Lung (tissue), 12 donors: ENCODE results near the gene BEST1. TPM values are rescaled to one million over a fixed set of nuclear protein-coding genes. Genes with fewer than 3 reads are reported as not detected.

ENCODE experiments used
- ATAC-seq: fragments of 200-7000 bp; cut with Tn5 transposase; one replicate; pipeline ENCODE4 v1.9.1; 2020; ENCODE audit warnings: moderate number of reproducible peaks; ENCODE audit not compliant: insufficient read depth, low FRiP score
- DNase-seq, 3 donors: peaks; one replicate each; pipeline ENCODE4 v3.0.0-alpha.2; 2013 to 2017
- H3K27ac ChIP-seq, 2 donors: one replicate each; pipeline ENCODE4 v1.5.1; 2013; ENCODE audit warnings: mild to moderate bottlenecking in 2 of 2, moderate library complexity in 2 of 2, control low read depth in 1 of 2, inconsistent platforms in 1 of 2, low read depth in 1 of 2, low read length in 1 of 2
- H3K27me3 ChIP-seq, 3 donors: one replicate each; pipeline ENCODE4 v1.5.1; 2013; ENCODE audit warnings: low read length in 2 of 3; ENCODE audit not compliant: control insufficient read depth in 3 of 3, insufficient read depth in 3 of 3
- H3K36me3 ChIP-seq, 4 donors: one replicate each; pipeline ENCODE4 v1.5.1; 2013; ENCODE audit warnings: low read length in 4 of 4, mild to moderate bottlenecking in 1 of 4, moderate library complexity in 1 of 4; ENCODE audit not compliant: control insufficient read depth in 4 of 4, insufficient read depth in 4 of 4
- H3K4me1 ChIP-seq, 5 donors: one replicate each; pipeline ENCODE4 v1.5.1; 2013; ENCODE audit warnings: low read length in 5 of 5, mild to moderate bottlenecking in 2 of 5, moderate library complexity in 1 of 5; ENCODE audit not compliant: control insufficient read depth in 5 of 5, insufficient read depth in 5 of 5
- H3K4me3 ChIP-seq: one replicate; pipeline ENCODE4 v1.5.1; 2013; ENCODE audit warnings: mild to moderate bottlenecking, control low read depth, moderate library complexity
- H3K9ac ChIP-seq, 2 donors: one replicate each; pipeline ENCODE4 v1.5.1; 2013; ENCODE audit warnings: low read length in 2 of 2, control low read depth in 1 of 2; ENCODE audit not compliant: insufficient read depth in 1 of 2
- H3K9me3 ChIP-seq, 4 donors: one replicate each; pipeline ENCODE4 v1.5.1; 2013; ENCODE audit warnings: low read length in 3 of 4, mild to moderate bottlenecking in 1 of 4, moderate library complexity in 1 of 4; ENCODE audit not compliant: control insufficient read depth in 4 of 4, insufficient read depth in 3 of 4
- CTCF ChIP-seq: IDR thresholded peaks from 2 replicates; pipeline ENCODE4 v1.5.1; 2012; ENCODE audit warnings: mild to moderate bottlenecking; ENCODE audit errors: control extremely low read depth, extremely low read depth
- WGBS, 2 donors: extraction: QIAGEN DNeasy Blood & Tissue Kit; methylation state at CpG; one replicate each; pipeline ENCODE4 v1.1.7; 2013; 5-methylcytosine and 5-hydroxymethylcytosine counted together
- polyA plus RNA-seq, 2 donors: library from polyadenylated mRNA; stranded (reverse); fragments of 200-250 nt; gene quantifications; one replicate each; pipeline ENCODE4 v1.2.1, GENCODE V29; 2013
- total RNA-seq, 2 donors: library from RNA; depleted of rRNA in 1 of 2; stranded (reverse); fragments of >200 nt in 1 of 2; gene quantifications; one replicate each; pipeline ENCODE4 v1.2.1, GENCODE V29; 2014 to 2021
- donor health status: control.
- donor health status: control.
- donor health status: Bipolar disorder and iron deficiency.
- donor health status: healthy.
- donor health status: DM: yes; HTN: yes; CAD: no.

Gene BEST1
- total and polyA plus RNA-seq, 4 donors: 4.9 to 27.3 (median 11.3) TPM

- H3K27ac ChIP-seq: peak overlapping the region in 1 of 2 donors; percentile 40
- peaks cover 0 to 12% (median 6%) of the 10 kb centered on the region in 5 donors for H3K4me1 ChIP-seq
- no peaks in the 10 kb centered on the region for H3K36me3 ChIP-seq
- ATAC-seq (no peak), DNase-seq (no peak)
- H3K4me3 ChIP-seq: no peak overlapping the region
- WGBS, 2 donors: 95 to 100% methylated on average over 1 of the region's 1 CpG
- H3K27me3 ChIP-seq: no peaks in the 10 kb centered on the region
- TF ChIP-seq CTCF: no peak
- H3K9ac ChIP-seq: no peak overlapping the region
- H3K9me3 ChIP-seq: no peaks in the 10 kb centered on the region
Measured at GRCh38 chr11:61983419-61983818, 33.3 kb downstream of the BEST1 start.

GRCh38 chr11:61985869-61986268 lies 35.7 kb downstream of the BEST1 start:
- Histone ChIP-seq H3K27ac (no peak overlapping the region), H3K4me1 (peaks cover 0 to 4% (median 0%) of the 10 kb centered on the region in 5 donors), H3K9ac (no peak overlapping the region), H3K4me3 (no peak overlapping the region), H3K27me3 (no peaks in the 10 kb centered on the region), H3K36me3 (no peaks in the 10 kb centered on the region), H3K9me3 (no peaks in the 10 kb centered on the region)
- DNase-seq (peak in 2 of 3 donors; percentile 44 to 73), ATAC-seq (no peak)
- TF ChIP-seq CTCF: no peak
- 72 to 81% methylated on average over 5 of the region's 5 CpGs for WGBS, 2 donors

- 88 to 93% methylated on average over 3 of the region's 3 CpGs for WGBS, 2 donors
- TF ChIP-seq CTCF: no peak
- no peaks in the 10 kb centered on the region for H3K27me3 ChIP-seq
Measured at GRCh38 chr11:61994981-61995380, 44.8 kb downstream of the BEST1 start.

GRCh38 chr11:61996933-61997332 lies 46.8 kb downstream of the BEST1 start:
- ATAC-seq (no peak), DNase-seq (no peak)
- TF ChIP-seq CTCF: no peak

More at GRCh38 chr11:61994981-61995380, 44.8 kb downstream of the BEST1 start:
- ATAC-seq: no peak
- peaks cover 0 to 2% (median under 1%) of the 10 kb centered on the region in 4 donors for H3K9me3 ChIP-seq
- H3K9ac ChIP-seq: no peak overlapping the region
- DNase-seq: no peak
- H3K4me3 ChIP-seq: no peak overlapping the region
- no peaks in the 10 kb centered on the region for H3K4me1 ChIP-seq
- no peak overlapping the region for H3K27ac ChIP-seq
- H3K36me3 ChIP-seq: no peaks in the 10 kb centered on the region

More at GRCh38 chr11:61996933-61997332, 46.8 kb downstream of the BEST1 start:
- Histone ChIP-seq H3K36me3 (no peaks in the 10 kb centered on the region), H3K9me3 (peaks cover 0 to 2% (median under 1%) of the 10 kb centered on the region in 4 donors), H3K4me3 (no peak overlapping the region), H3K27ac (no peak overlapping the region), H3K9ac (no peak overlapping the region), H3K27me3 (no peaks in the 10 kb centered on the region), H3K4me1 (peaks cover 0 to 3% (median under 1%) of the 10 kb centered on the region in 5 donors)
- WGBS, 2 donors: 96 to 97% methylated on average over 4 of the region's 4 CpGs
